ENCODE results near the gene TOMM20. TPM values are rescaled to one million over a fixed set of nuclear protein-coding genes. Genes with fewer than 3 reads are reported as not detected.

The TOMM20 gene
- total RNA-seq: 75.3 and 81.3 TPM in 2 replicates

DNA sequence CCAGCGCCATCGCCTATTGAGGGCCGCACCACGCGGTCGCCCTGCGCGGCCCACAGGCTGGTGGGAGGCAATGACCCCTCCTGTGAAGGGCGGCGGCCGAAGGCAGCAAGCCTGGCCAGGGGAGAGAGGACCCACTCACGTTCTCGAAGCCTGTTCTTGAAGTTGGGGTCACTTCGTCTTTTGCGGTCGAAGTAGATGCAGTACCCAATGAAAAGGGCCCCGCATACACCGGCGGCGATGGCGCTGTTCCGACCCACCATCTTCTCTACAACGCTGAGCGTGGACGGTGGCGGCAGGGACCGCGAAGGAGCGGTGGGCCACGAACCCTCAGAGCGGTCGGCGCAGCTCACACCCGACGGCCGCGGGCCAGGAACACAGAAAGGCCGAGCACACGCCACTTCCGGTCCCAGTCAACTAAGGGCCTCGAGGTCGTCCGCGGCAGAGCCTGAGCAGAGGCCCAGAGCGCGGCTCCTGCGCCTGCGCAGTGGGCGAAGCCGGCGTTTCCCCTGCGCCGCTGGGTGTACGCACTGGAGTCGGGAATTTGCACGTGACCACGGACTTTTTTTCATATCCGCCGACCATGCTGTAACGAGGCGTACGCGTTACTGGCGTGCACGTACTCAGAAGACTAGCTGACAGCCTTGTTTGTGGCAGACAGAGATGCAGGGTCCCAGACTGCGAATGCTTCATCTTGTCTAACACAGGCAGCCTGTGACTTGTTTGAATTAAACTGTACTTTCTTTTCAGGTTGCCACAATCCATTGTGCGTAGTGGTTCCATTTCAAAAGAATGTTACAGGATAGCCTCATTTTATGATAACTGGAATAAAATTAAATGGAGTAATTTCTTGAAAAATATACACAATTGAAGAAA lies at the start of gene TOMM20:
Gene TOMM20, minus strand, starts transcription at position 382 of the 873 bp plus-strand sequence. Its CDS starts 122 bp downstream, at position 260.

DNA sequence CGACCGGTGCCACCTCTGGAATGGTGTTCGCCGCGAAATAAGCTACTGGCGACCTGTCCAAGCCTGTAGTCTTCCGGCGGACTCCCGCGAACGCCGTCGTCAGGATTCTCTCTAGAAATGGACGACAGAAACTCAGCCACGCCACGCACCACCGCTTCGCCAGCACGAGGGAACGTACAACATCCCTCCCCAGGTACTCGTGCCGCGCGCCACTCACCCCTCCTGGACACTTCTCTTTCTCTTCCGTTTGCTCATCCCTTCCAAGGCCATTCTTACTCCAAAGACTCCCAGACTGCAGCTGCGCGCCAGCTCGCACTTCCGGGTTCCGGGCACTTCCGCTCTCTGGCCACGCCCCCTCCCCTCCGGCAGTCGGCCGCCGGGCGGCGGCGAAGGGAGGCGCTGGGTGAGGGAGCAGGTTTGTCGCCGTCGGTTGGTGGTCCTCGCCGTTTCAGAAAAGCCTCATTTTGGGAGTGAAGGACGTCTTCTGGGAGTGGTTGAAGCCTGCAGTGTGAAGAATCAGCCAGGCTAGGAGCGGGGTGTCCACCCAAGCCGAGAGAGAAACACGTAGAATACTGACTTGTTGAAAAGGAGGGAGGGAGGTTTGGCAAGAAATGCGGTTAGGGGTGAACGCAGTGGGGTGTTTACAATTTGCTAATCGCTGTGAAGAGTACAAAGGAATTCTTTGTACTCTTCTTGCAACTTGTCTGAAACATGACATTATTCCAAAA lies 32.5 kb upstream of the TOMM20 start, which contains the start of gene RBM34:
Gene RBM34, minus strand, starts transcription at position 294 of the 728 bp plus-strand sequence. Its CDS starts 24 bp downstream, at position 270.

Other genes with a start within 250 kb of the TOMM20 start
- gene RBM34, start 32.4 kb upstream of the TOMM20 start, total RNA-seq: 22.8 and 72.6 TPM in 2 replicates
- 13.9 and 16.3 TPM in 2 replicates for gene ARID4B, start 199.3 kb upstream of the TOMM20 start, total RNA-seq
- 14.2 and 20.1 TPM in 2 replicates for gene GGPS1, start 199.7 kb upstream of the TOMM20 start, total RNA-seq
- gene TBCE, start 238.6 kb upstream of the TOMM20 start, total RNA-seq: 17.0 and 26.2 TPM in 2 replicates

Data from cardiac ventricle fibroblast (primary cell).